Endodermal cell (in vitro differentiated cells): ENCODE data around the gene CYP2D6. TPM values are rescaled to one million over a fixed set of nuclear protein-coding genes. Genes with fewer than 3 reads are reported as not detected.
A peak's percentile ranks its signal among the peaks of the same experiment; 100 is the strongest.
"Not testable (repeated sequence)": the region's sequence is repeated elsewhere in the genome, so short reads cannot be mapped to it uniquely, and the experiment has no call there.

ENCODE experiments used
- DNase-seq: peaks from one replicate; pipeline ENCODE4 v3.0.0-alpha.2; 2017
- H3K27ac ChIP-seq: 2 replicates; pipeline ENCODE4 v1.5.1; 2013; ENCODE audit warnings: mild to moderate bottlenecking, low read depth, low read length, moderate library complexity
- H3K27me3 ChIP-seq: 2 replicates; pipeline ENCODE4 v1.6.1; 2013; ENCODE audit warnings: mild to moderate bottlenecking, low read length, moderate library complexity; ENCODE audit not compliant: insufficient read depth, control insufficient read depth, poor library complexity, severe bottlenecking
- H3K36me3 ChIP-seq: 2 replicates; pipeline ENCODE4 v1.7.0; 2013; ENCODE audit warnings: mild to moderate bottlenecking, low read length, moderate library complexity; ENCODE audit not compliant: control insufficient read depth, insufficient read depth
- H3K4me1 ChIP-seq: one replicate; pipeline ENCODE4 v1.7.0; 2013; ENCODE audit warnings: low read length; ENCODE audit not compliant: control insufficient read depth, insufficient read depth
- H3K4me3 ChIP-seq: 2 replicates; pipeline ENCODE4 v1.5.1; 2013; ENCODE audit warnings: mild to moderate bottlenecking, low read length, moderate library complexity
- H3K9ac ChIP-seq: 2 replicates; pipeline ENCODE4 v1.6.1; 2013; ENCODE audit warnings: mild to moderate bottlenecking, low read length, moderate library complexity; ENCODE audit not compliant: poor library complexity, severe bottlenecking; ENCODE audit errors: extremely low read depth
- H3K9me3 ChIP-seq: 2 replicates; pipeline ENCODE4 v1.6.1; 2013; ENCODE audit warnings: mild to moderate bottlenecking, low read length, moderate library complexity; ENCODE audit not compliant: control insufficient read depth
- H3K27ac Mint-ChIP-seq: 2 replicates; pipeline ENCODE4 v1.8.0; 2020; ENCODE audit warnings: mixed read lengths
- H3K27me3 Mint-ChIP-seq: 2 replicates; pipeline ENCODE4 v1.8.0; 2021; ENCODE audit warnings: mild to moderate bottlenecking, mixed read lengths; ENCODE audit not compliant: insufficient read depth
- H3K36me3 Mint-ChIP-seq: 2 replicates; pipeline ENCODE4 v1.8.0; 2020; ENCODE audit warnings: low read depth, mixed read lengths
- H3K4me1 Mint-ChIP-seq: 2 replicates; pipeline ENCODE4 v1.8.0; 2020; ENCODE audit warnings: mixed read lengths
- H3K4me3 Mint-ChIP-seq: 2 replicates; pipeline ENCODE4 v1.8.0; 2020; ENCODE audit warnings: mild to moderate bottlenecking, moderate library complexity, mixed read lengths
- H3K9me3 Mint-ChIP-seq: 2 replicates; pipeline ENCODE4 v1.8.0; 2020; ENCODE audit warnings: mild to moderate bottlenecking, mixed read lengths
- CTCF ChIP-seq: fragments of 200-600 bp; sonication (generic); conservative IDR thresholded peaks from 2 replicates; pipeline ENCODE4 v1.5.0; 2021; ENCODE audit warnings: antibody characterized with exemption, mild to moderate bottlenecking
- WGBS, 2 experiments: methylation state at CpG; one replicate each; pipeline versions ENCODE4 v1.1.5 to v1.1.7; 2013; ENCODE audit warnings: missing lambda C conversion rate in 2 of 2, mixed read lengths in 1 of 2; ENCODE audit not compliant: insufficient coverage in 1 of 2, insufficient read length in 1 of 2; 5-methylcytosine and 5-hydroxymethylcytosine counted together
- total RNA-seq, 2 donors: library from RNA; stranded (reverse); fragmentation: NEBNext Ultra II Directional in 1 of 2; extraction: Animal tissue kit (Norgen Biotek cat#: 25700) in 1 of 2; gene quantifications; 2 replicates in 1 of 2; 3 replicates in 1 of 2; pipeline ENCODE4 v1.2.1, GENCODE V29; 2021

Gene CYP2D6
- total RNA-seq, 2 donors from 2014 or later, result 5.6 to 10.9 TPM

- peaks cover 30% of the 10 kb centered on the region for H3K9me3 Mint-ChIP-seq
- H3K9me3 ChIP-seq, result peaks cover 36% of the 10 kb centered on the region
- H3K4me3 ChIP-seq, result peak overlapping the region; percentile 64
- peaks cover 24% of the 10 kb centered on the region for H3K4me1 Mint-ChIP-seq
- peak; percentile 65 for TF ChIP-seq CTCF
- H3K36me3 ChIP-seq, result no peaks in the 10 kb centered on the region
- peaks cover 9% of the 10 kb centered on the region for H3K4me1 ChIP-seq
- H3K27me3 ChIP-seq, result no peaks in the 10 kb centered on the region
- WGBS, 2 experiments, result 73 to 83% methylated on average over 3 to 4 of the region's 4 CpGs
- DNase-seq, result no peak
- peak overlapping the region; percentile 21 for H3K4me3 Mint-ChIP-seq
- peak overlapping the region; percentile 51 for H3K27ac ChIP-seq
- H3K36me3 Mint-ChIP-seq, result peaks cover 20% of the 10 kb centered on the region
- peak overlapping the region; percentile 71 for H3K9ac ChIP-seq
- H3K27ac Mint-ChIP-seq, result peak overlapping the region; percentile 71
- peaks cover 38% of the 10 kb centered on the region for H3K27me3 Mint-ChIP-seq
Measured at GRCh38 chr22:42111798-42112197, 18.8 kb downstream of the CYP2D6 start.

- Histone ChIP-seq H3K9me3 (peaks cover 29% of the 10 kb centered on the region), H3K27me3 (no peaks in the 10 kb centered on the region), H3K4me1 (peaks cover 9% of the 10 kb centered on the region), H3K27ac (no peak overlapping the region), H3K4me3 (no peak overlapping the region), H3K9ac (no peak overlapping the region), H3K36me3 (no peaks in the 10 kb centered on the region)
- Mint-ChIP-seq H3K4me3 (no peak overlapping the region), H3K27me3 (peaks cover 34% of the 10 kb centered on the region), H3K36me3 (peaks cover 7% of the 10 kb centered on the region), H3K27ac (no peak overlapping the region), H3K9me3 (peaks cover 21% of the 10 kb centered on the region), H3K4me1 (peaks cover 24% of the 10 kb centered on the region)
- DNase-seq, result no peak
- TF ChIP-seq CTCF, result no peak
- 94 to 96% methylated on average over 10 to 18 of the region's 18 CpGs for WGBS, 2 experiments
Measured at GRCh38 chr22:42108848-42109247, 21.8 kb downstream of the CYP2D6 start.

- not testable (repeated sequence) for H3K4me1 ChIP-seq, H3K27ac Mint-ChIP-seq, H3K36me3 ChIP-seq, H3K4me1 Mint-ChIP-seq, H3K27me3 ChIP-seq, H3K27ac ChIP-seq, H3K9ac ChIP-seq, DNase-seq, H3K4me3 Mint-ChIP-seq, H3K4me3 ChIP-seq
- H3K9me3 ChIP-seq, result peaks cover 63% of the 10 kb centered on the region
- Mint-ChIP-seq H3K27me3 (peaks cover 27% of the 10 kb centered on the region), H3K36me3 (peaks cover 19% of the 10 kb centered on the region), H3K9me3 (peaks cover 61% of the 10 kb centered on the region)
- WGBS, 2 experiments, result 92 to 94% methylated on average over 5 to 6 of the region's 6 CpGs
Measured at GRCh38 chr22:42104332-42104860, 26.2 kb downstream of the CYP2D6 start.

GRCh38 chr22:42101199-42101598, 29.4 kb downstream of the CYP2D6 start:
- Histone ChIP-seq H3K36me3 (no peaks in the 10 kb centered on the region), H3K27ac (no peak overlapping the region), H3K9me3 (peaks cover 81% of the 10 kb centered on the region), H3K4me3 (no peak overlapping the region), H3K9ac (no peak overlapping the region), H3K27me3 (no peaks in the 10 kb centered on the region), H3K4me1 (no peaks in the 10 kb centered on the region)
- H3K9me3 Mint-ChIP-seq, result peaks cover 86% of the 10 kb centered on the region
- H3K4me1 Mint-ChIP-seq, result no peaks in the 10 kb centered on the region
- H3K36me3 Mint-ChIP-seq, result peaks cover 35% of the 10 kb centered on the region
- WGBS, 2 experiments, result 92 to 100% methylated on average over 2 to 3 of the region's 3 CpGs
- no peak for DNase-seq
- TF ChIP-seq CTCF, result no peak
- H3K4me3 Mint-ChIP-seq, result no peak overlapping the region
- H3K27me3 Mint-ChIP-seq, result peaks cover 4% of the 10 kb centered on the region
- no peak overlapping the region for H3K27ac Mint-ChIP-seq
